ENCODE data around the gene PIK3R5. TPM values are rescaled to one million over a fixed set of nuclear protein-coding genes. Genes with fewer than 3 reads are reported as not detected.

The PIK3R5 gene
- total and polyA plus RNA-seq, 8 donors: 0.90 to 29.8 (median 5.1) TPM; not detected in 1

GRCh38 chr17:8959312-8959918 lies 6.1 kb downstream of the PIK3R5 start:
- Histone ChIP-seq H3K9me3 (no peaks in the 10 kb centered on the region), H3K27ac (no peak overlapping the region), H3K36me3 (no peaks in the 10 kb centered on the region), H3K4me3 (no peak overlapping the region), H3K4me1 (peaks cover 0 to 40% (median 0%) of the 10 kb centered on the region in 4 donors), H3K27me3 (peaks cover 0 to 38% (median 0%) of the 10 kb centered on the region in 3 donors)
- TF ChIP-seq POLR2A (IDR thresholded peaks at IDR 0.05) (no peak), CTCF (IDR thresholded peaks at IDR 0.05) (no peak), EP300 (IDR thresholded peaks at IDR 0.05) (no peak)
- DNase-seq: no peak
- intact Hi-C loops (cut with DNase I; ENCODE audit: low total_unique reads): no loop called here
- 80 to 85% (median 84%) methylated on average over 9 of the region's 9 CpGs for WGBS, 5 donors

- 84 to 90% (median 89%) methylated on average over 8 of the region's 8 CpGs for WGBS, 5 donors
- intact Hi-C loops (cut with DNase I; ENCODE audit: low total_unique reads): no loop called here
- Histone ChIP-seq H3K36me3 (no peaks in the 10 kb centered on the region), H3K4me1 (peaks cover 0 to 44% (median 0%) of the 10 kb centered on the region in 4 donors), H3K27me3 (peaks cover 0 to 21% (median 0%) of the 10 kb centered on the region in 3 donors), H3K9me3 (no peaks in the 10 kb centered on the region), H3K4me3 (no peak overlapping the region), H3K27ac (no peak overlapping the region)
- TF ChIP-seq POLR2A (IDR thresholded peaks at IDR 0.05) (no peak), POLR2AphosphoS5 (IDR thresholded peaks at IDR 0.05) (no peak), EP300 (IDR thresholded peaks at IDR 0.05) (no peak), CTCF (IDR thresholded peaks at IDR 0.05) (no peak)
- DNase-seq: no peak
Observed at GRCh38 chr17:8957721-8958120, 7.8 kb downstream of the PIK3R5 start.

DNA sequence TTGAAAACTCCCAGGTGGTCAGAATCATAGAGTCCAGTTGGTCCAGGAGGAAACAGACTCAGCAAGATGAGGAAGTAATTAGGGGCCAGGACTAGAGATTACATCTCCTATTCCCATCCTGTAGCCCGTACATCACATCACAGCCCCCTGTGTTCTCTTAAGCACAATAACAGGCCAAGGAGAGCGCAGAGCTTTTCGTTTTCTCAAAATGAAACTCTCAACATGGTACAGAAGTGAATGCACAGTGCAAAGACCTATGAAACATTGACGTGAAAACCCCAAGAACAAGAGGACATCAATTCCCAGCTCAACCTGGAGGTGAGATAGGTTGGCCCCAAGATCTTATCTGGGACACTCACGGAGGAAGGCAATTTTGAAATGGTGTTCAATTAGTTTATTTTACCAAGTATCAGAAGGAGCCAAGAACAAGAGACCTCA lies 9.0 kb downstream of the PIK3R5 start:
- WGBS, 5 donors: 47 to 63% (median 55%) methylated on average over 5 of the region's 5 CpGs

DNA sequence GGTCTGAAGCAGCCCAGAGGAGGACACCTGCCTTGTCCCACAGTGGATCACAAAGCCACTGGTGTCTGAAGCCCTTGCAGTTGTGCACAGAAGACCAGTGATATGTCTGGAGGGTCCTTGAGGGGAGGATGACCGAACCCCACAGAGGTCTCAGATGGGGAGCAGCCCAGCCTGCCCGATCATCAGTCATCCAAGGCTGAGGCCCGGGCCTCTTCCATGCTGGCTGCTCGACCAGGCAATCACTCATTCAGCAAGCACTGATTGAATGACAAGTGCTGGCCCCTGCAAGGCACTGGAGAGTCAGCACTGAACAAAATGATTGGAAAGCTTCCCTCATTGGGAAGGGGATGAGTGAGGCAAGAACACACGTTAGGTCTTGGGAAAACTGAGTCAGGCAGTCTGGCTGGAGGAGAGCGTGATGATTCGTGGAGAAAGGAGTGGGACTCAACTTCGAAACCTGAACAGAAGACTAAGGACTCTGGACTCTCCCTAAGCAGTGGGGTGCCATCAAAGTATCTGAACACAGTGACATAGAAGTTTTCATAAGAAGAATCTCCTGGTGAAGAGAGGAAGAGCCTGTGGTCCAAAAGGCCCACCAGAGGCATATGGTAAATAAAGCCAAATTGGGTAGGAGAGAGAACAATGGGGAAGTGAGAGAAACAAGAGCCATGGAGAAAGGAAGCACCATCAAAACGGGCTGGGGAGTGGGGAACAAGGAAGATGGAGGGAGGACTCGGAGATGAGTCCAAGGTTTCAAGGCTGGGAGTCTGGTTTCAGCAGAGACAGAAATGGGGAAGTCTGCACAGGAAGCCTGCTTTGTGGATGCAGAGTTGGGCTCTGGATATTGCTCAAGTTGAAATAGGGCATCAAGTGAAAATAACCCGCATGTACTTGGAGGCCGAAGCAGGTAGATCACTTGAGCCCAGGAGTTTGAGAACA lies 10.2 kb downstream of the PIK3R5 start:
- Histone ChIP-seq H3K27ac (peak overlapping the region in 3 of 5 donors; percentile 41 to 78 (median 65)), H3K4me3 (no peak overlapping the region)

More for the DNA sequence above, 9.0 kb downstream of the PIK3R5 start:
- TF ChIP-seq POLR2A (IDR thresholded peaks at IDR 0.05): no peak
- Histone ChIP-seq H3K36me3 (no peaks in the 10 kb centered on the region), H3K9me3 (no peaks in the 10 kb centered on the region), H3K27ac (peak overlapping the region in 2 of 5 donors; percentile 65 to 78), H3K4me3 (no peak overlapping the region), H3K4me1 (peaks cover 0 to 34% (median 0%) of the 10 kb centered on the region in 4 donors), H3K27me3 (peaks cover 0 to 16% (median 0%) of the 10 kb centered on the region in 3 donors)
- intact Hi-C loops (cut with DNase I; ENCODE audit: low total_unique reads): no loop called here
- no peak for DNase-seq

More for the DNA sequence above, 10.2 kb downstream of the PIK3R5 start:
- H3K4me1 ChIP-seq: peaks cover 0 to 24% (median 0%) of the 10 kb centered on the region in 4 donors
- DNase-seq: no peak
- intact Hi-C loops (cut with DNase I; ENCODE audit: low total_unique reads): no loop called here
- H3K9me3 ChIP-seq: no peaks in the 10 kb centered on the region
- 76 to 83% (median 81%) methylated on average over 12 of the region's 12 CpGs for WGBS, 5 donors
- peaks cover 0 to 10% (median 0%) of the 10 kb centered on the region in 3 donors for H3K27me3 ChIP-seq
- TF ChIP-seq POLR2AphosphoS5 (IDR thresholded peaks at IDR 0.05) (no peak), EP300 (IDR thresholded peaks at IDR 0.05) (no peak), CTCF (IDR thresholded peaks at IDR 0.05) (no peak), POLR2A (IDR thresholded peaks at IDR 0.05) (no peak)
- no peaks in the 10 kb centered on the region for H3K36me3 ChIP-seq

Measured in stomach (tissue), 9 donors.